Brain microvascular endothelial cell (primary cell): ENCODE data around the gene ZFR.
A peak's percentile ranks its signal among the peaks of the same experiment; 100 is the strongest.

Experiments
- DNase-seq: peaks from one replicate; pipeline ENCODE4 v3.0.0-alpha.2; 2020
- H3K27ac ChIP-seq: fragments of 250-450 bp; sonication (Bioruptor Pico); 2 replicates; pipeline ENCODE4 v1.5.1; 2020; ENCODE audit warnings: mild to moderate bottlenecking, moderate library complexity
- H3K27me3 ChIP-seq: fragments of 250-450 bp; sonication (Bioruptor Pico); replicated peaks from 2 replicates; pipeline ENCODE4 v1.5.1; 2020; ENCODE audit warnings: mild to moderate bottlenecking
- H3K36me3 ChIP-seq: fragments of 250-450 bp; sonication (Bioruptor Pico); replicated peaks from 2 replicates; pipeline ENCODE4 v1.5.1; 2020; ENCODE audit warnings: mild to moderate bottlenecking
- H3K4me3 ChIP-seq: 2 replicates; pipeline ENCODE4 v1.5.1; 2011; ENCODE audit warnings: low read depth, mild to moderate bottlenecking, control low read depth, low read length, moderate library complexity
- in situ Hi-C: cut with HindIII; loops from 2 replicates; pipeline ENCODE4 v1.10.0; 2017; ENCODE audit warnings: low sequenced_read_pairs, low pct_ligation_motif_present
- TF ChIP-seq, protein P1 (sequence below): IDR thresholded peaks from 2 replicates; pipeline ENCODE4 v1.5.1; 2011; ENCODE audit warnings: low read depth, mild to moderate bottlenecking, moderate library complexity, low read length, control low read depth, inconsistent platforms; ENCODE audit errors: missing control alignments

The ZFR gene

DNA sequence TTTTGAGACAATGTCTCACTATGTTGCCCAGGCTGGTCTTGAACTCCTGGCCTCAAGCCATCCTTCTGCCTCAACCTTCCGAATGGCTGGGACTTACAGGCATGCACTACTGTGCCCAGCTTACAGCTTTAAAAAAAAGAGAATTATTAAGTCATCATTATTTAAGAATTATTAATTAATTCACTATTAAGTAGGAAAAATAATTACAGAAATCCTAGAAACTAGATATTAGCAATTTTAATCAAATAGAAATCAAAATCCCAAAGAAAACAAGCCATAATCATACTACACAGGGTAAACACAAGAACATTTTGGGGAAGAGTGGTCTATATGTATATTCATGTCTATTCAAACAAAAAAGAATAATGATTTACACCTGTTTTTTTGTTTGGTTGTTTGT is 112.2 kb downstream of the ZFR start:
- no peak overlapping the region for H3K4me3 ChIP-seq
- DNase-seq = no peak
- TF ChIP-seq, protein P1, sequence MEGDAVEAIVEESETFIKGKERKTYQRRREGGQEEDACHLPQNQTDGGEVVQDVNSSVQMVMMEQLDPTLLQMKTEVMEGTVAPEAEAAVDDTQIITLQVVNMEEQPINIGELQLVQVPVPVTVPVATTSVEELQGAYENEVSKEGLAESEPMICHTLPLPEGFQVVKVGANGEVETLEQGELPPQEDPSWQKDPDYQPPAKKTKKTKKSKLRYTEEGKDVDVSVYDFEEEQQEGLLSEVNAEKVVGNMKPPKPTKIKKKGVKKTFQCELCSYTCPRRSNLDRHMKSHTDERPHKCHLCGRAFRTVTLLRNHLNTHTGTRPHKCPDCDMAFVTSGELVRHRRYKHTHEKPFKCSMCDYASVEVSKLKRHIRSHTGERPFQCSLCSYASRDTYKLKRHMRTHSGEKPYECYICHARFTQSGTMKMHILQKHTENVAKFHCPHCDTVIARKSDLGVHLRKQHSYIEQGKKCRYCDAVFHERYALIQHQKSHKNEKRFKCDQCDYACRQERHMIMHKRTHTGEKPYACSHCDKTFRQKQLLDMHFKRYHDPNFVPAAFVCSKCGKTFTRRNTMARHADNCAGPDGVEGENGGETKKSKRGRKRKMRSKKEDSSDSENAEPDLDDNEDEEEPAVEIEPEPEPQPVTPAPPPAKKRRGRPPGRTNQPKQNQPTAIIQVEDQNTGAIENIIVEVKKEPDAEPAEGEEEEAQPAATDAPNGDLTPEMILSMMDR = no peak

DNA sequence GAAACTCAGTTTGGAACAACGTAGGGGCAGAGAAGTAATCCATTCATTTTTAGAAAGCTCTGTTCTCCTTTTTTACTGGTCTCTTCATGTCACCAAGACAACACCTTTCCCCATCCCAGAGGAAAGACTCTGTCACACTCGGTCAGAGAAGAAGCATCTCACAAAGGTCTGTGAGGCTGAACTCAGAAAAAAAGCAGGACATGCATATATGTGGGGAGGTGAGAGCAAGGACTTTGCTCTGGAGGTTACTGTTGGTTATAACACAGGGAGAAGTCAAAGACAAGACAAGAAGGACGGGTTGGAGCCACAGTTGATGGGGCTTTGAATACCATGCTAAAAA is 112.6 kb downstream of the ZFR start:
- H3K27me3 ChIP-seq = no peaks in the 10 kb centered on the region
- H3K4me3 ChIP-seq = no peak overlapping the region
- no peaks in the 10 kb centered on the region for H3K36me3 ChIP-seq
- no peak for DNase-seq
- H3K27ac ChIP-seq = no peak overlapping the region
- in situ Hi-C loops = no loop called here
- TF ChIP-seq, protein P1 = no peak

More for the DNA sequence above, 112.2 kb downstream of the ZFR start:
- no peak overlapping the region for H3K27ac ChIP-seq
- no peaks in the 10 kb centered on the region for H3K27me3 ChIP-seq
- in situ Hi-C loops = no loop called here
- H3K36me3 ChIP-seq = no peaks in the 10 kb centered on the region

DNA sequence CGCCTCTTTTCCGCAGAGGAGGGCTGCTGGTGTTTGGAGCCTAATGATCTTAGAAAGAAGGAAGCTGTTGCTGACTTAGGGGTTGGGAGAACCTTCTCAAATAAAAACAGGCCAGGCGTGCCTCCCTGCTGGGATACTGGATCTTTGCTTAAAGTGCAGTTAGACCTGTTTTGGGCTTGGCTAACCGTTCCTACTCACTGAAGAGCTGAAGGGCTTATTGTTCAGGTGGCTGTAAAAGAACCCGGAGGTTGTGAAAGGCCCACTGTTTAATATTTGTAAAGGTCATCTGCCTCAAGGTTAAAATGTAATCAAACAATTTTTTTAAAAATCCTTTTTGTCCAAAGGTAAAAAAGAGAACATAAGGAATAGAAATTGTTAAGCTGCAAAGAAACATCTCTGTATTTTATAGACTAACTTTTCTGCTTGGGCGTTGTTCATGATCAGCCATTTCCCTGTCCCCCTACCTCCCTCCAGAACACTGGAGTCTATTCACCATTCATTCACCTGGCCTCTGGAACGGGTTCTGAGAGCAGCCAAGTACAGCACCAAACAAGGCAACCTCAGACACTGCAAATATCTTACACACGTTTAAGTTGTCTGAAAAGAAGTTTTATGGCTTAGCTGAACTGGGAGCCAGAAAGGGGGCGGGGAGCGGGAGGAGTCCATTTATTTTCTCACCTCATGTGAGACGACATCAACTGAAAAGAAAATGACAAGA is 113.2 kb downstream of the ZFR start:
- TF ChIP-seq, protein P1 = no peak
- no peaks in the 10 kb centered on the region for H3K27me3 ChIP-seq
- DNase-seq = no peak
- in situ Hi-C loops = no loop called here
- H3K4me3 ChIP-seq = no peak overlapping the region
- no peak overlapping the region for H3K27ac ChIP-seq
- H3K36me3 ChIP-seq = no peaks in the 10 kb centered on the region

DNA sequence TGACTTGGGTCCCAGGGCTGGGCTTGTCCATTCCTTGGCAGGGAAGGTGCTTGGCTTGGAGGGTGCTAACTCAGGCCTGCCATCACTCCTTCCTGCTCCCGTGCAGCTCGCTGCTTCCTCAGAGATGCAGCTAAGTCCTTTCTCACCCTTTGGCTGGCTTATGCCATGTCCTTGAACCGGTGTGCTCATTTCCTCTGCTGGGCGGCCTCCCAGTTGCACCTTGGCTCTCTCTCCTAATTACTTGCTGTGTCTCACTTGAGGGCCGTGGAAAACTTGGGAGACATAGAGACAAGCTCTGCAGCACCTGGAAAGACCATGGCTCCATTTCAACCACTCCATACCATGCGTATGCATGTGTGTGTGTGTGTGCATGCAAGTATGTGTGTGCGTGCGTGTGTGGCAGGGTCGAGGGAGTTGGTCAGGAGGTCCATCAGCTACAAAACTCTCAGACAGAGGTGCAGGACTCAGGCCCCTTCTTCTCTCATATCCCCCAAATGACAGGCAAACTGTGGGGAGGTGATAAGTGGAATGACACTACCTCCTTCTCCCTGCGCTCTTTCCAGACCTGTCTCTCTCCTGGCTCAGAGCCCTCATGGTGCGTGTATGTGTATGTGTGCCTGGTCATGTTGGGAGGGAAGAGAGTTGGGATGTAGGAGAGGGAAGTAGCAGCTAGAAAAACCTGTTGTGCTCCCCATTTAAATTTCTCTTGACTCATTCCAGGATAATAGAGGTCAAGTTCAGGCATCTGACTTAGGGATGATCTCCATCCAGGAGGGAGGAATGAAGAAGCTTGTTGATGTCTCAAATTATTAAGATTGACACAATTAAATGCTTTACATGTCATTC is 114.2 kb downstream of the ZFR start:
- in situ Hi-C loops = no loop called here
- H3K36me3 ChIP-seq = no peaks in the 10 kb centered on the region
- DNase-seq = no peak
- no peak overlapping the region for H3K27ac ChIP-seq
- TF ChIP-seq, protein P1 = no peak
- no peak overlapping the region for H3K4me3 ChIP-seq
- H3K27me3 ChIP-seq = no peaks in the 10 kb centered on the region

DNA sequence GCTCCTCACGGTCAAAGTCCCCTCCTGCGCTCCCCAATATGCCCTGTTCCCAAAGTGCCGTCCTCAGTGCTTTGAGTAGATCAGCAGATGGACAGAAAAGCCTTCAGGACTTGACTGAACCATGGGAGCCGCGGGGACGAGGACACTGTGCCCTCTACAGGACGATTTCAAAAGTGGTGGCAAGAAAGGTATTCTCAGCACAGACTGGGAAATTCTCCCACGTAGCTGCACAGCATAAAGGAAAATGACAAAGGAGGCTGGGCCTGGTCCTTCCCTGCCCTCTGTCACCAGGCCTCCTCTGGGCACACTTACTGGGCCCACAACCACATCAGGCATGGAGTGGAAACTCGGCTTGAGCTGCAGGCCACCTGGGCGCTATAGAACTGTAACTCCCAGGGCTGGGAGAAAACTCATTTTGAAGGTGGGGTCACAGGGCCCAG is 115.1 kb downstream of the ZFR start:
- Histone ChIP-seq H3K27me3 (no peaks in the 10 kb centered on the region), H3K36me3 (no peaks in the 10 kb centered on the region), H3K27ac (no peak overlapping the region), H3K4me3 (no peak overlapping the region)
- in situ Hi-C loops = no loop called here
- DNase-seq = peak; percentile 65
- TF ChIP-seq, protein P1 = peak; percentile 87
